HG03469 (cell line): ENCODE data around the gene TMEM255A.

Source experiments
- ATAC-seq: cut with Tn5 transposase; IDR thresholded peaks from one replicate; pipeline ENCODE4 v1.9.1; 2021; ENCODE audit warnings: mild to moderate bottlenecking, moderate library complexity, moderate number of reproducible peaks; ENCODE audit not compliant: unreplicated experiment

Gene TMEM255A

DNA sequence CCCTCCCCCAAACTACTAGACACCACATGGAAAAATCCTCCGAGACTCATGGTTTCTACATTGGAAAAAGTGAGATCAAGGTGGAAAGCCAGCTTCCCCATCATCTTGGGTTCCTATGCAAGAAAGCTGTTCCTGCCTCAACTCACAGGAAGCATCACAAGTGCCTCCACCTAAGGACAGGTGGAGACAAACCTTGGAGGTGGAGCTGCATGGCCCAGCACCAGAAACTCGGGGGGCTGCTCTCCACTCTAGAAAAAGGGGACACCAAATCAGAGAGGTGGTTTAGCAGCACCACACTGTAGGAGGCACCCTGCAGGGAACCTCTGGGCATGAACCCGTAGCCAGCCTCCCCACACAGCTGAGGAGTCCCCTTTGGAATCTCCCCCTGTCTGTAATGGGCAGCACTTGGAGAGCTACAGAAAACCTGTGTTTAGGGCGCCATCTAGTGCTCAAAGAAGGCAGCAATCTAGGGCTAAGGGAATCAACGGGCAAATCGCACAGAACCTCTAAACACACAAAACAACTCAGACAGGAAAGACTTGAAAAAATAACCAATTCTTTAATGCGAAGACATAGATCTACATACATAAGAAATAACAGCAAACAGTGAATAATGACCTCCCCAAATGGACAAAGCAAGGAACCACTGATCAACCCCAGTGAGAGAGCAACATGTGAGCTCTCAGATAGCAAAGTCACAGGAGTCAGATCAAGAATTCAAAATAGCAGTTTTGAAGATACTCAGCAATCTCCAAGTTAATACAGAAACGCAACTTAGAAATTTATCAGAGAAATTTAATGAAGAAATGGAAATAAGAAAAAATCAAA is 97.6 kb downstream of the TMEM255A start:
- ATAC-seq, result no peak
